GM18499 (cell line): Measurements from ENCODE around the gene PRDX3.
"Not testable (repeated sequence)": the region's sequence is repeated elsewhere in the genome, so short reads cannot be mapped to it uniquely, and the experiment has no call there.

ENCODE experiments used
- ATAC-seq: cut with Tn5 transposase; IDR thresholded peaks from one replicate; pipeline ENCODE4 v1.9.1; 2021; ENCODE audit warnings: moderate number of reproducible peaks; ENCODE audit not compliant: insufficient read depth, unreplicated experiment

The PRDX3 gene

GRCh38 chr10:119207366-119207666, 28.7 kb upstream of the PRDX3 start, which contains the start of gene GRK5:
GRK5 (plus strand) TSS chr10:119207571; CDS start chr10:119207918, 347 bp downstream.
- ATAC-seq = peak; percentile 45

- peak; percentile 35 for ATAC-seq
Observed at GRCh38 chr10:119206603-119207365, 28.2 kb upstream of the PRDX3 start.

DNA sequence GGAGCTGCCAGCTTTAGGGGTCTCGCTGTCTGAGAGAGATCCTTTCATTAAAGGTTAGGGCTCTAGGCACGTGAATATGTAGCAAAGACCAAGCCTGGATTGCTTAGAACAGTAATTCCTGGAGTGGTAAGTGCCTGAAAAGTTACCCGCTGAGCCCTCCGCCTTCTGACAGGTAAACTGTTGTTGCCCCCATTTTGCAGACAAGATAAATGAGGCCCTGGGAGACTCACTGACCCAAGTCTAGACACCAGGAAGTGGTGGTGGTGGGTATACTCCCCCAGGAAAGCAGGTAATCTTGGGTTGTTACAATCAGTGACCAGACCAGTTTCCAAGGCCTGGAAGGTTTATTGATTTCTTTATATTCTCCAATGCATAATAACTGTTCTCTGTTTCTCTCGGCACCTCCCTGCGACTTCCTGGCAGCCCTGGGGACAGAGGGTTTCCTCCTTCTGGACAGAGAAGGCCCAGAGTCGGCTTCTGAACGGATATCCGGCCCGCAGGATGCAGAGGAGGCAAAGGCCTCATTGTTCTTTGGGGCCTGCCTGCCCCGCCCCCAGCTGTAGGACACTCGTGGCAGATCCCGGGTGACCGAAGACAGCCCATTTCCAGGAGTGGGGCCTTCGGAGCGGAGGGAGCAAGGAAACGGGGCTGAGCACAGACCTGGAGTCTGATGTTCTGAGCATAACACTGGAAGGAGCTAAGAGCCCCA, 27.4 kb upstream of the PRDX3 start:
- ATAC-seq = no peak

- no peak for ATAC-seq
Observed at GRCh38 chr10:119203006-119203405, 24.4 kb upstream of the PRDX3 start.

- ATAC-seq = no peak
Observed at GRCh38 chr10:119201233-119201632, 22.6 kb upstream of the PRDX3 start.

- peak; percentile 78 for ATAC-seq
Observed at GRCh38 chr10:119199231-119199992, 20.8 kb upstream of the PRDX3 start.

- no peak for ATAC-seq
Observed at GRCh38 chr10:119198438-119198837, 19.8 kb upstream of the PRDX3 start.

- no peak for ATAC-seq
Observed at GRCh38 chr10:119197921-119198320, 19.3 kb upstream of the PRDX3 start.

GRCh38 chr10:119191881-119192280, 13.3 kb upstream of the PRDX3 start:
- ATAC-seq = no peak

- no peak for ATAC-seq
Observed at GRCh38 chr10:119190954-119191785, 12.6 kb upstream of the PRDX3 start.

DNA sequence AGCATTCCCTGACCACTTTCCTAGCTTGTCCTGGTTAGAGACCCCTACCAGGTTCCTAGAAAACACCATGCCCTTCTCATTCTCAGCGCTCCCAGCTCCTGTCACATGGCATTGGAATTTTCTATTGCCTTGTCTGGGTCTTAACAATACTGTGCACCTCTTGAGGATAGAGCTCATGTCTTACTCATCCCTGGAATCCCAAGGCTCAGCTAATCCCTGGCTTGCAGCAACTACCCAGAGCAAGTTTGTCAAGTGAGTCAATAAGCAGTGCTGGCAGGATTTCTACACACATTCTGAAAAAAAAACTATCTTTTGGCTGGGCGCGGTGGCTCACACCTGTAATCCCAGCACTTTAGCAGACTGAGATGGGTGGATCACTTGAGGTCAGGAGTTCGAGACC, 11.7 kb upstream of the PRDX3 start:
- no peak for ATAC-seq

GRCh38 chr10:119189811-119190282, 11.2 kb upstream of the PRDX3 start:
- no peak for ATAC-seq

GRCh38 chr10:119183664-119184412, 5.2 kb upstream of the PRDX3 start:
- ATAC-seq = no peak

DNA sequence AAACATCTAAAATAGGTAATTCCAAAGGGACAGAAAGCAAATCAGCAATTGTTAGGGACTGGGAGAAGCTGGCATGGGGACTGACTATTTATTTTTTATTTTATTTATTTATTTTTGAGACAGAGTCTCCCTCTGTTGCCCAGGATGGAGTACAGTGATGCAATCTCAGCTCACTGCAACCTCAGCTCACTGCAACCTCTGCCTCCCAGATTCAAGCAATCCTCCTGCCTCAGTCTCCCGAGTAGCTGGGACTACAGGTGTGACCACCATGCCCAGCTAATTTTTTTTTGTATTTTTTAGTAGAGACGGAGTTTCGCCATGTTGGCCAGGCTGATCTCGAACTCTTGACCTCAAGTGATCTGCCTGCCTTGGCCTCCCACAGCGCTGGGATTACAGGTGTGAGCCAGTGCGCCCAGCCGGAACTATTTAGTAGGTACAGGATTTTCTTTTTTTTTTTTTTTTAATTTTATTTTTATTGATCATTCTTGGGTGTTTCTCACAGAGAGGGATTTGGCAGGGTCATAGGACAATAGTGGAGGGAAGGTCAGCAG, 2.3 kb upstream of the PRDX3 start:
- ATAC-seq = not testable (repeated sequence)

- ATAC-seq = no peak
Observed at GRCh38 chr10:119177708-119178371, 772 bp downstream of the PRDX3 start.

DNA sequence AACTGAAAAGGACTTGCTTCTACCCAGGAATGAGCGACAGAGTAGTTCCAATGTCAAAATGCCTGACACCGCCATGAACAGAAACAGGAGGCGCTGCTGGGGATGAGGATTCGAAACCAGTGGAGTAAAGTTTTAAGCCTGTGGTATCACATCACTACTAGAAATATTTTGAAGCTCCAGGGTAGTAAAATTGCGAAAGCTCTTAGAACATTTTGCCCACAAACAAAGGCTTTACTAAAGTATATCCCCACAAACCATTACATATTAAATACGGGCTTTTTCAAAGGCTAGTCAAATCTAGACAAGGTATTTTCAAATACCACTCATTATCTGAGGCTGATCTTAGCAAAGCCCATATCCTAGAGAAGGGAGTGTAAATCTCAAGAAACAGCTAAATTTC, 2.4 kb downstream of the PRDX3 start:
- ATAC-seq = no peak

- ATAC-seq = no peak
Observed at GRCh38 chr10:119174109-119174508, 4.5 kb downstream of the PRDX3 start.

DNA sequence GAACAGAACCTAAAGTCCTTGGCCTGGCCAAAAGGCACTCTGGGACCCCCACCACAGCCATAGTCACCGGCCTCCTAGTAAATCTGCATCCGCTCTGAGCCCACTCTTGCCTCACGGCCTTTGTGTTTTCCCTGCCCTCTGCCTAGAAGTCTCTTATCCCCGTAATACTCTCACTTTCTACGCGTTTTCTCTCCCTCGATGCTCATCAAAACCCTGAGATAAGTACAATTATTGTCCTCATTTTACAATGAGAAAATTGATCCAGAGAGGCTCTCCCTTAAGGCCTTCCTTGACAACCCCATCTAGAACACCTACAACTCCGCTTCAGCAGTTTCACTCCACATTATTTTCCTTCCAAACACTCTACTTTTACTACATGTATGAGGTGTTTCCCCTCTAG, 11.6 kb downstream of the PRDX3 start:
- ATAC-seq = no peak

DNA sequence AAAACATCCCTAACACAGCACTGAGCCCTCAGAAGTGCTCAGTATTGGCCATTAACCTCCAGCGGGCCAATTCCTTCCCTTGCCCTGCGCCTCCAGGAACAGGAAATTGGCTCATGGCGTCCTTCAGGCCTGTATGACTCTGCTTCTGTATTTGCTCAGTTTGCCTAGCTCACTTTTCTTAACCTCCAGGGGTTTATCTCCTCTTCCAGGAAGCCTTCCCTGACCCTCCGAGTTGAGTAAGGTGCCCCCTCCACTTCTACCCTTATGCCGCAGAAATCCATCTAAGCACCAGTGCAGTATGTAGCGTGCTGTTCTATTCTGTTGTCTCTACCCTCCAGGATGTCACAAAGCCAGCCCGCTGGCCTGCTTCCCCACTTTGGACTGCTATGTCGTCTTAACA, 12.0 kb downstream of the PRDX3 start:
- no peak for ATAC-seq
